PC-9 (cell line): ENCODE data around the gene PIK3R2.

Experiments
- EZH2 ChIP-seq: fragments of 200-600 bp; sonication (generic); IDR thresholded peaks from 2 replicates; pipeline ENCODE4 v1.8.0; 2017; ENCODE audit warnings: antibody characterized with exemption, low read depth
- TF ChIP-seq, protein P1 (sequence below): fragments of 200-600 bp; sonication (generic); conservative IDR thresholded peaks from 2 replicates; pipeline ENCODE4 v1.6.1; 2017; ENCODE audit warnings: mixed run types, antibody characterized with exemption, mild to moderate bottlenecking, moderate library complexity

DNA sequence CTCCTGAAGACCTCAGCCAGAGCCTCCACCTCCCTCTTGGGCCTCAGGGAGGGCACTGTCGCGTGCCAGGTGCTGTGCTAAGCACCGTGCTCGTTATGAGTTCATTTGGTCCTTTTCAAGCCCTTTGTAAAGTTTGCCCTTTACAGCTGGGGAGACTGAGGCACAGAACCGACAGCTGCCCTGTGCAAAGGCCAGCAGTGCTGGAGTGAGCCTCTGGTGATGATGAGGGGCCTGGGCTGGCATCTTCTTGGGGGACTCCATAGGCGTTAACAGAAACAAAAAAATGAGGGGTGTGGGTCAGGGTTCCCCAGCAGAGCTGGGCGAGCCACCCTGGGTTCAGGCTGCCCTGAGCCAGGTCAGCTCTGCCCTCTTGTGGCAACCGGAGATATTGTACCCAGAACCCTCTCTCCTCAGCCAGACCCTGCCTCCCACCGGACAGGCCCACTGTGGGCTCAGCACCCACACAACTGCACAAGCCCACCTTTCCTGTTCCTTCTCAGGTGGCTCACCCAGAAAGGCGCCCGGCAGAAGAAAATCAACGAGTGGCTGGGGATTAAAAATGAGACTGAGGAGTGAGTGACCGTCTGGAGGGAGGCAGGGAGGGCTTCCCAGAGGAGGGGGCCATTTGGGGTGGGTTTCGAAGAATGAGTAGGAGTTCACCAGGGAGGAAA is 15.1 kb downstream of the PIK3R2 start:
- TF ChIP-seq, protein P1, sequence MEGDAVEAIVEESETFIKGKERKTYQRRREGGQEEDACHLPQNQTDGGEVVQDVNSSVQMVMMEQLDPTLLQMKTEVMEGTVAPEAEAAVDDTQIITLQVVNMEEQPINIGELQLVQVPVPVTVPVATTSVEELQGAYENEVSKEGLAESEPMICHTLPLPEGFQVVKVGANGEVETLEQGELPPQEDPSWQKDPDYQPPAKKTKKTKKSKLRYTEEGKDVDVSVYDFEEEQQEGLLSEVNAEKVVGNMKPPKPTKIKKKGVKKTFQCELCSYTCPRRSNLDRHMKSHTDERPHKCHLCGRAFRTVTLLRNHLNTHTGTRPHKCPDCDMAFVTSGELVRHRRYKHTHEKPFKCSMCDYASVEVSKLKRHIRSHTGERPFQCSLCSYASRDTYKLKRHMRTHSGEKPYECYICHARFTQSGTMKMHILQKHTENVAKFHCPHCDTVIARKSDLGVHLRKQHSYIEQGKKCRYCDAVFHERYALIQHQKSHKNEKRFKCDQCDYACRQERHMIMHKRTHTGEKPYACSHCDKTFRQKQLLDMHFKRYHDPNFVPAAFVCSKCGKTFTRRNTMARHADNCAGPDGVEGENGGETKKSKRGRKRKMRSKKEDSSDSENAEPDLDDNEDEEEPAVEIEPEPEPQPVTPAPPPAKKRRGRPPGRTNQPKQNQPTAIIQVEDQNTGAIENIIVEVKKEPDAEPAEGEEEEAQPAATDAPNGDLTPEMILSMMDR, result peak; percentile 90
- TF ChIP-seq EZH2, result no peak
